GM12878 (cell line): ENCODE data around the gene SCRN2. TPM values are rescaled to one million over a fixed set of nuclear protein-coding genes. Genes with fewer than 3 reads are reported as not detected.
A peak's percentile ranks its signal among the peaks of the same experiment; 100 is the strongest.

Experiments
- ATF3 ChIP-seq: IDR thresholded peaks from 2 replicates; pipeline ENCODE4 v1.6.1; 2011; ENCODE audit warnings: low read depth, mild to moderate bottlenecking, low read length, moderate library complexity, borderline replicate concordance; ENCODE audit errors: extremely low read depth
- BHLHE40 ChIP-seq, 2 experiments: fragments of 450-650 bp in 1 of 2; IDR thresholded peaks; 2 replicates each; pipeline ENCODE4 v1.6.1; 2011 to 2017; ENCODE audit warnings: low read depth in 2 of 2, borderline replicate concordance in 1 of 2, improper control_type of control experiment in 1 of 2, low read length in 1 of 2, mild to moderate bottlenecking in 1 of 2
- KAT2A ChIP-seq: conservative IDR thresholded peaks from 2 replicates; pipeline ENCODE4 v1.6.1; 2011; ENCODE audit warnings: low read depth, low read length; ENCODE audit not compliant: control insufficient read depth
- KDM1A ChIP-seq: fragments of 200-600 bp; sonication (generic); IDR thresholded peaks from 2 replicates; pipeline ENCODE4 v1.6.1; 2016; ENCODE audit warnings: borderline replicate concordance
- MXI1 ChIP-seq: fragments of 150-350 bp; IDR thresholded peaks from 2 replicates; pipeline ENCODE4 v1.6.1; 2011; ENCODE audit warnings: low read depth, mild to moderate bottlenecking, inconsistent platforms, low read length, improper control_type of control experiment
- NR2F1 ChIP-seq: fragments of 450-650 bp; conservative IDR thresholded peaks from 2 replicates; pipeline ENCODE4 v1.6.1; 2017; ENCODE audit warnings: mild to moderate bottlenecking
- PRDM15 ChIP-seq: fragments of 450-650 bp; formaldehyde crosslinking; IDR thresholded peaks from 2 replicates; pipeline ENCODE4 v1.4.0; 2020; ENCODE audit warnings: mild to moderate bottlenecking, moderate library complexity
- REST ChIP-seq: IDR thresholded peaks from 2 replicates; pipeline ENCODE4 v1.6.1; 2012; ENCODE audit warnings: mild to moderate bottlenecking, low read depth, low read length
- SIX5 ChIP-seq: IDR thresholded peaks from 2 replicates; pipeline ENCODE4 v1.6.1; 2011; ENCODE audit warnings: mild to moderate bottlenecking, low read depth, low read length, moderate library complexity; ENCODE audit not compliant: severe bottlenecking
- TCF12 ChIP-seq: IDR thresholded peaks from 2 replicates; pipeline ENCODE4 v1.6.1; 2011; ENCODE audit warnings: low read depth, mild to moderate bottlenecking, low read length
- polyA plus RNA-seq, 11 experiments: library from polyadenylated mRNA; depleted of rRNA in 4 of 11; unstranded in 6 of 11; stranded (reverse) in 5 of 11; fragments of >200 nt; fragmentation: Nextera tagmentation in 4 of 11; fragmentation: Illumina TruSeq in 1 of 11; extraction: Ambion mirVana in 4 of 11; extraction: Trizol in 1 of 11; gene quantifications; 1 replicate in 1 of 11; 2 replicates in 10 of 11; pipeline versions ENCODE4 v1.2.1 to v1.2.3, GENCODE V29; 2011 to 2016; ENCODE audit warnings: inconsistent platforms in 2 of 11, missing spikeins in 2 of 11, low read depth in 1 of 11
- total RNA-seq, 4 experiments: library from RNA; depleted of rRNA in 3 of 4; stranded (reverse); fragments of >200 nt in 3 of 4; fragmentation: Illumina TruSeq in 1 of 4; extraction: Trizol in 1 of 4; gene quantifications; 2 replicates each; pipeline versions ENCODE4 v1.2.1 to v1.2.3, GENCODE V29; 2013 to 2021
- TF ChIP-seq, protein P1 (sequence below), 3 experiments: IDR thresholded peaks in 2 of 3; conservative IDR thresholded peaks in 1 of 3; 2 replicates each; pipeline ENCODE4 v1.5.1; 2011; ENCODE audit warnings: low read depth in 3 of 3, low read length in 3 of 3, mild to moderate bottlenecking in 3 of 3, control low read depth in 2 of 3, moderate library complexity in 2 of 3, inconsistent platforms in 1 of 3, mixed read lengths in 1 of 3; ENCODE audit not compliant: control insufficient read depth in 2 of 3, insufficient read depth in 1 of 3; ENCODE audit errors: extremely low read depth in 1 of 3
- TF ChIP-seq, protein P2 (sequence below): fragments of 450-650 bp; IDR thresholded peaks from 2 replicates; pipeline ENCODE4 v1.6.1; 2016; ENCODE audit warnings: mild to moderate bottlenecking
- TF ChIP-seq, protein P3 (sequence below): fragments of 450-650 bp; conservative IDR thresholded peaks from 2 replicates; pipeline ENCODE4 v1.6.1; 2017; ENCODE audit warnings: mild to moderate bottlenecking, moderate library complexity

Gene SCRN2
- total and polyA plus RNA-seq, 10 of the 15 experiments (the other 5 are each of a cell fraction or from before 2014, with no cell fraction given): 0.34 to 33.3 (median 20.1) TPM

DNA sequence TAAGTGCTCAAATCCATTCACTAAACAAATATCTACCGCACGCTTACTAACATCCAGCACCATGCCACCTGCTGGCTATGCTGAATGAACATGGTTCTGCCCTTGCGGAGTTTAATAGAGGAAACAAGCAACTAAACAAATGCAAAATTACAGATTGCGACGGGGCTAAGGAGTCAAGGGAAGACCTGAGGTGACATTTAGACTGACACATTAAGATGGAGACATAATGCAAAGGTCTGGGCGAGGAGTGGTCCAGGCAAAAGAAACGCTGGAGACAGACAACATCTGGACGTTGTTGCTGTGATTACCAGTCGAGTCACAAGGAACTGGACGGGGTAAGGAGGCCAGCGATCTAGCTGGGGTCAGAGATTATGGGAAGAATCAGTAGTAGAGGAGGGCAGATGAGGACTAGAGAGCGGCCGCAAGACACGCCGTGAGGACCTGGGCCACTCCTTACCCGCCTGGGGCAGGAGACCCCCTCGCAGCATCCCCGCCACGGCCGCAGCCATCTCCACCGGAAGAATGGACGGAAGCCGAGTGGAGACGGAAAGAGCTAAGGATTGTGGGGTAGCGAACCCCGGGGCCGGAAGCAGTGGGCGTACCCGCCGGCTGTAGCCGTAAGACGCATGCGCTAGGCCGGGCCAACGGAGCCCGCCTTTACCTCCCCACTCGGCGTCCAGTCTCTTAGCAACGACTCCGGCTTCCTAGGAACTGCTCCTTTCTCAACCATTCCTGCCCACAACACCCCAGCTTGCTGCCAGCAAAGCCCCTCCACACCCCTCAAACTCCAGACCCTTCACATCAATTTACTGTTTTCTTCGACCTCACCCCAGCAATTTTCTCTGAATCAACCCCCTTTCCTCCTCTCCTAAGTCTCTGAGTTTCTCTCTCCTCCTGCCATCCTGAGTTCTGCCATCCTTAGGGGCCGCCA, 9.8 kb downstream of the SCRN2 start, which contains the start of the genes LRRC46 and MRPL10 (continued):
- TF ChIP-seq ATF3 (no peak), KDM1A (no peak), SIX5 (peak; percentile 43), PRDM15 (CRISPR knock-in tag) (no peak), TCF12 (peak; percentile 77; the same call in 1 of the 2 replicates), KAT2A (no peak), BHLHE40 (IDR thresholded peaks at IDR 0.05; ENCODE audit: borderline replicate concordance in 1 of 2, low read depth in 2 of 2, low read length in 1 of 2) (peak in 1 of 2 experiments; percentile 35; a peak in 1 of 4 replicates), REST (no peak), NR2F1 (no peak), MXI1 (peak; percentile 91)
- TF ChIP-seq, protein P1, sequence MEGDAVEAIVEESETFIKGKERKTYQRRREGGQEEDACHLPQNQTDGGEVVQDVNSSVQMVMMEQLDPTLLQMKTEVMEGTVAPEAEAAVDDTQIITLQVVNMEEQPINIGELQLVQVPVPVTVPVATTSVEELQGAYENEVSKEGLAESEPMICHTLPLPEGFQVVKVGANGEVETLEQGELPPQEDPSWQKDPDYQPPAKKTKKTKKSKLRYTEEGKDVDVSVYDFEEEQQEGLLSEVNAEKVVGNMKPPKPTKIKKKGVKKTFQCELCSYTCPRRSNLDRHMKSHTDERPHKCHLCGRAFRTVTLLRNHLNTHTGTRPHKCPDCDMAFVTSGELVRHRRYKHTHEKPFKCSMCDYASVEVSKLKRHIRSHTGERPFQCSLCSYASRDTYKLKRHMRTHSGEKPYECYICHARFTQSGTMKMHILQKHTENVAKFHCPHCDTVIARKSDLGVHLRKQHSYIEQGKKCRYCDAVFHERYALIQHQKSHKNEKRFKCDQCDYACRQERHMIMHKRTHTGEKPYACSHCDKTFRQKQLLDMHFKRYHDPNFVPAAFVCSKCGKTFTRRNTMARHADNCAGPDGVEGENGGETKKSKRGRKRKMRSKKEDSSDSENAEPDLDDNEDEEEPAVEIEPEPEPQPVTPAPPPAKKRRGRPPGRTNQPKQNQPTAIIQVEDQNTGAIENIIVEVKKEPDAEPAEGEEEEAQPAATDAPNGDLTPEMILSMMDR (IDR thresholded peaks at IDR 0.05 in 2 of 3, conservative IDR thresholded peaks at IDR 0.05 in 1 of 3; ENCODE audit: control insufficient read depth in 2 of 3, extremely low read depth in 1 of 3, insufficient read depth in 1 of 3, low read depth in 3 of 3, low read length in 3 of 3): peak in 2 of 3 experiments; percentile 13 to 24; a peak in 2 of 6 replicates
- TF ChIP-seq, protein P2, sequence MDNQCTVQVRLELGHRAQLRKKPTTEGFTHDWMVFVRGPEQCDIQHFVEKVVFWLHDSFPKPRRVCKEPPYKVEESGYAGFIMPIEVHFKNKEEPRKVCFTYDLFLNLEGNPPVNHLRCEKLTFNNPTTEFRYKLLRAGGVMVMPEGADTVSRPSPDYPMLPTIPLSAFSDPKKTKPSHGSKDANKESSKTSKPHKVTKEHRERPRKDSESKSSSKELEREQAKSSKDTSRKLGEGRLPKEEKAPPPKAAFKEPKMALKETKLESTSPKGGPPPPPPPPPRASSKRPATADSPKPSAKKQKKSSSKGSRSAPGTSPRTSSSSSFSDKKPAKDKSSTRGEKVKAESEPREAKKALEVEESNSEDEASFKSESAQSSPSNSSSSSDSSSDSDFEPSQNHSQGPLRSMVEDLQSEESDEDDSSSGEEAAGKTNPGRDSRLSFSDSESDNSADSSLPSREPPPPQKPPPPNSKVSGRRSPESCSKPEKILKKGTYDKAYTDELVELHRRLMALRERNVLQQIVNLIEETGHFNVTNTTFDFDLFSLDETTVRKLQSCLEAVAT: 0 out of 2 replicates have a peak, but pooled peaks have one; percentile 63
- TF ChIP-seq, protein P3, sequence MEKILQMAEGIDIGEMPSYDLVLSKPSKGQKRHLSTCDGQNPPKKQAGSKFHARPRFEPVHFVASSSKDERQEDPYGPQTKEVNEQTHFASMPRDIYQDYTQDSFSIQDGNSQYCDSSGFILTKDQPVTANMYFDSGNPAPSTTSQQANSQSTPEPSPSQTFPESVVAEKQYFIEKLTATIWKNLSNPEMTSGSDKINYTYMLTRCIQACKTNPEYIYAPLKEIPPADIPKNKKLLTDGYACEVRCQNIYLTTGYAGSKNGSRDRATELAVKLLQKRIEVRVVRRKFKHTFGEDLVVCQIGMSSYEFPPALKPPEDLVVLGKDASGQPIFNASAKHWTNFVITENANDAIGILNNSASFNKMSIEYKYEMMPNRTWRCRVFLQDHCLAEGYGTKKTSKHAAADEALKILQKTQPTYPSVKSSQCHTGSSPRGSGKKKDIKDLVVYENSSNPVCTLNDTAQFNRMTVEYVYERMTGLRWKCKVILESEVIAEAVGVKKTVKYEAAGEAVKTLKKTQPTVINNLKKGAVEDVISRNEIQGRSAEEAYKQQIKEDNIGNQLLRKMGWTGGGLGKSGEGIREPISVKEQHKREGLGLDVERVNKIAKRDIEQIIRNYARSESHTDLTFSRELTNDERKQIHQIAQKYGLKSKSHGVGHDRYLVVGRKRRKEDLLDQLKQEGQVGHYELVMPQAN: peak; percentile 74
